Measurements from ENCODE around the gene PQBP1.
"Not testable (repeated sequence)": the region's sequence is repeated elsewhere in the genome, so short reads cannot be mapped to it uniquely, and the experiment has no call there.

DNA sequence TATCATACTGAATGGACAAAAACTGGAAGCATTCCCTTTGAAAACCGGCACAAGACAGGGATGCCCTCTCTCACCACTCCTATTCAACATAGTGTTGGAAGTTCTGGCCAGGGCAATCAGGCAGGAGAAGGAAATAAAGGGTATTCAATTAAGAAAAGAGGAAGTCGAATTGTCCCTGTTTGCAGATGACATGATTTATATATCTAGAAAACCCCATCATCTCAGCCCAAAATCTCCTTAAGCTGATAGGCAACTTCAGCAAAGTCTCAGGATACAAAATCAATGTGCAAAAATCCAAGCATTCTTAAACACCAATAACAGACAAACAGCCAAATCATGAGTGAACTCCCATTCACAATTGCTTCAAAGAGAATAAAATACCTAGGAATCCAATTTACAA, 25.7 kb upstream of the PQBP1 start:
- TF ChIP-seq, protein P1, sequence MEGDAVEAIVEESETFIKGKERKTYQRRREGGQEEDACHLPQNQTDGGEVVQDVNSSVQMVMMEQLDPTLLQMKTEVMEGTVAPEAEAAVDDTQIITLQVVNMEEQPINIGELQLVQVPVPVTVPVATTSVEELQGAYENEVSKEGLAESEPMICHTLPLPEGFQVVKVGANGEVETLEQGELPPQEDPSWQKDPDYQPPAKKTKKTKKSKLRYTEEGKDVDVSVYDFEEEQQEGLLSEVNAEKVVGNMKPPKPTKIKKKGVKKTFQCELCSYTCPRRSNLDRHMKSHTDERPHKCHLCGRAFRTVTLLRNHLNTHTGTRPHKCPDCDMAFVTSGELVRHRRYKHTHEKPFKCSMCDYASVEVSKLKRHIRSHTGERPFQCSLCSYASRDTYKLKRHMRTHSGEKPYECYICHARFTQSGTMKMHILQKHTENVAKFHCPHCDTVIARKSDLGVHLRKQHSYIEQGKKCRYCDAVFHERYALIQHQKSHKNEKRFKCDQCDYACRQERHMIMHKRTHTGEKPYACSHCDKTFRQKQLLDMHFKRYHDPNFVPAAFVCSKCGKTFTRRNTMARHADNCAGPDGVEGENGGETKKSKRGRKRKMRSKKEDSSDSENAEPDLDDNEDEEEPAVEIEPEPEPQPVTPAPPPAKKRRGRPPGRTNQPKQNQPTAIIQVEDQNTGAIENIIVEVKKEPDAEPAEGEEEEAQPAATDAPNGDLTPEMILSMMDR (IDR thresholded peaks at IDR 0.05; ENCODE audit: extremely low read depth in 1 of 2, insufficient read depth in 1 of 2, low read depth in 1 of 2, low read length in 2 of 2) = not testable (repeated sequence)
- TF ChIP-seq EZH2 (IDR thresholded peaks at IDR 0.05; ENCODE audit: borderline replicate concordance, low read depth, low read length, severe bottlenecking); FOS (IDR thresholded peaks at IDR 0.05; ENCODE audit: borderline replicate concordance, insufficient read depth, low read length); POLR2A (IDR thresholded peaks at IDR 0.05; ENCODE audit: low read depth, low read length); POLR2AphosphoS5 (IDR thresholded peaks at IDR 0.05; ENCODE audit: insufficient read depth, low read depth, low read length); MYC (IDR thresholded peaks at IDR 0.05; ENCODE audit: low read depth, low read length); GATA2 (IDR thresholded peaks at IDR 0.05; ENCODE audit: insufficient read depth, insufficient read length, low read depth, low read length): not testable (repeated sequence)
- TF ChIP-seq, protein P2, sequence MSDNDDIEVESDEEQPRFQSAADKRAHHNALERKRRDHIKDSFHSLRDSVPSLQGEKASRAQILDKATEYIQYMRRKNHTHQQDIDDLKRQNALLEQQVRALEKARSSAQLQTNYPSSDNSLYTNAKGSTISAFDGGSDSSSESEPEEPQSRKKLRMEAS (IDR thresholded peaks at IDR 0.05; ENCODE audit: insufficient read depth, insufficient read length) = not testable (repeated sequence)

All from endothelial cell of umbilical vein (primary cell).